ENCODE measurements around the gene TMPRSS3. TPM values are rescaled to one million over a fixed set of nuclear protein-coding genes. Genes with fewer than 3 reads are reported as not detected.

Gene TMPRSS3
- total RNA-seq, 2 experiments from 2014 or later: 49.1 to 50.7 TPM

Other genes starting within 250 kb of the TMPRSS3 start
- 10 to 100 TPM in 1 of 2 experiments, 1 to 10 TPM in 1; 9.8 to 11.1 TPM for gene ABCG1, start 176.9 kb downstream of the TMPRSS3 start, total RNA-seq
- gene TFF3, start 80.6 kb downstream of the TMPRSS3 start, total RNA-seq: not detected
- gene TFF2, start 45.1 kb downstream of the TMPRSS3 start, total RNA-seq: not detected
- not detected for gene TFF1, start 29.5 kb downstream of the TMPRSS3 start, total RNA-seq
- 10 to 100 TPM; 38.9 to 41.1 TPM for gene UBASH3A, start 7.8 kb upstream of the TMPRSS3 start, total RNA-seq
- under 1 TPM in 1 of 2 experiments, not detected in 1; 0.32 TPM for gene RSPH1, start 100.2 kb upstream of the TMPRSS3 start, total RNA-seq
- gene SLC37A1, start 117.8 kb upstream of the TMPRSS3 start, total RNA-seq: 10 to 100 TPM; 15.7 to 17.5 TPM